ENCODE measurements around the gene ULK3. TPM values are rescaled to one million over a fixed set of nuclear protein-coding genes. Genes with fewer than 3 reads are reported as not detected.

Gene ULK3
- total and polyA plus RNA-seq, 9 donors, result 17.4 to 45.7 (median 25.9) TPM

- no peak for DNase-seq
- H3K4me1 ChIP-seq (ENCODE audit: insufficient read depth), result no peaks in the 10 kb centered on the region
- WGBS, 3 donors, result 38 to 50% (median 45%) methylated on average over 6 of the region's 6 CpGs
- intact Hi-C loops (cut with DNase I), result no loop called here
- TF ChIP-seq EP300 (IDR thresholded peaks at IDR 0.05) (no peak), POLR2A (IDR thresholded peaks at IDR 0.05) (no peak), CTCF (IDR thresholded peaks at IDR 0.05) (no peak)
- H3K4me3 ChIP-seq, result no peak overlapping the region
- no peak overlapping the region for H3K27ac ChIP-seq
- H3K9me3 ChIP-seq, result no peaks in the 10 kb centered on the region
- no peaks in the 10 kb centered on the region for H3K27me3 ChIP-seq
- no peaks in the 10 kb centered on the region for H3K36me3 ChIP-seq
These were observed 38.0 kb downstream of the ULK3 start for GRCh38 chr15:74804935-74805334.

- Histone ChIP-seq H3K4me3 (no peak overlapping the region), H3K9me3 (no peaks in the 10 kb centered on the region), H3K27me3 (no peaks in the 10 kb centered on the region), H3K36me3 (no peaks in the 10 kb centered on the region), H3K4me1 (ENCODE audit: insufficient read depth) (no peaks in the 10 kb centered on the region), H3K27ac (no peak overlapping the region)
- WGBS, 3 donors, result 86 to 90% (median 89%) methylated on average over 31 of the region's 31 CpGs
- intact Hi-C loops (cut with DNase I), result no loop called here
- TF ChIP-seq CTCF (IDR thresholded peaks at IDR 0.05) (no peak), POLR2A (IDR thresholded peaks at IDR 0.05) (no peak), EP300 (IDR thresholded peaks at IDR 0.05) (no peak)
- no peak for DNase-seq
These were observed 40.0 kb downstream of the ULK3 start for GRCh38 chr15:74802862-74803447.

GRCh38 chr15:74802290-74802689 is 40.7 kb downstream of the ULK3 start:
- WGBS, 3 donors, result 81 to 95% (median 87%) methylated on average over 20 of the region's 20 CpGs
- H3K27me3 ChIP-seq, result no peaks in the 10 kb centered on the region
- H3K27ac ChIP-seq, result no peak overlapping the region
- H3K4me1 ChIP-seq (ENCODE audit: insufficient read depth), result no peaks in the 10 kb centered on the region
- H3K4me3 ChIP-seq, result no peak overlapping the region
- intact Hi-C loops (cut with DNase I), result no loop called here
- no peaks in the 10 kb centered on the region for H3K36me3 ChIP-seq
- TF ChIP-seq EP300 (IDR thresholded peaks at IDR 0.05) (no peak), POLR2A (IDR thresholded peaks at IDR 0.05) (no peak), CTCF (IDR thresholded peaks at IDR 0.05) (no peak)
- DNase-seq, result no peak
- H3K9me3 ChIP-seq, result no peaks in the 10 kb centered on the region

- WGBS, 3 donors, result 80 to 84% (median 82%) methylated on average over 17 to 18 of the region's 18 CpGs
- intact Hi-C loops (cut with DNase I), result no loop called here
These were observed 41.5 kb downstream of the ULK3 start for GRCh38 chr15:74801311-74801997.

More at GRCh38 chr15:74801311-74801997, 41.5 kb downstream of the ULK3 start:
- Histone ChIP-seq H3K36me3 (no peaks in the 10 kb centered on the region), H3K4me3 (no peak overlapping the region), H3K4me1 (ENCODE audit: insufficient read depth) (no peaks in the 10 kb centered on the region), H3K9me3 (no peaks in the 10 kb centered on the region), H3K27ac (no peak overlapping the region), H3K27me3 (no peaks in the 10 kb centered on the region)
- DNase-seq, result no peak
- no peak for TF ChIP-seq CTCF (IDR thresholded peaks at IDR 0.05)
- TF ChIP-seq EP300 (IDR thresholded peaks at IDR 0.05), result no peak
- no peak for TF ChIP-seq POLR2A (IDR thresholded peaks at IDR 0.05)
